ENCODE data around the gene SAP130. TPM values are rescaled to one million over a fixed set of nuclear protein-coding genes. Genes with fewer than 3 reads are reported as not detected.

The SAP130 gene
- total RNA-seq, 1 donor from 2014 or later: 28.5 TPM

- peaks cover 33% of the 10 kb centered on the region for H3K36me3 Mint-ChIP-seq (ENCODE audit: unreplicated experiment)
- DNase-seq: no peak
- H3K4me1 Mint-ChIP-seq (ENCODE audit: low read depth, unreplicated experiment): no peaks in the 10 kb centered on the region
- no peak overlapping the region for H3K27ac Mint-ChIP-seq (ENCODE audit: unreplicated experiment)
- no peak overlapping the region for H3K4me3 Mint-ChIP-seq (ENCODE audit: unreplicated experiment)
- TF ChIP-seq CTCF (IDR thresholded peaks at IDR 0.05; ENCODE audit: partially characterized antibody, unreplicated experiment): no peak
- peaks cover 5% of the 10 kb centered on the region for H3K27me3 Mint-ChIP-seq (ENCODE audit: unreplicated experiment)
- peaks cover 20% of the 10 kb centered on the region for H3K9me3 Mint-ChIP-seq (ENCODE audit: unreplicated experiment)
These were observed 10.6 kb upstream of the SAP130 start for GRCh38 chr2:128038411-128038810.

- DNase-seq: no peak
- no peak for TF ChIP-seq CTCF (IDR thresholded peaks at IDR 0.05; ENCODE audit: partially characterized antibody, unreplicated experiment)
- H3K4me3 Mint-ChIP-seq (ENCODE audit: unreplicated experiment): no peak overlapping the region
- H3K36me3 Mint-ChIP-seq (ENCODE audit: unreplicated experiment): peaks cover 32% of the 10 kb centered on the region
- H3K4me1 Mint-ChIP-seq (ENCODE audit: low read depth, unreplicated experiment): no peaks in the 10 kb centered on the region
- H3K27ac Mint-ChIP-seq (ENCODE audit: unreplicated experiment): no peak overlapping the region
- peaks cover 20% of the 10 kb centered on the region for H3K9me3 Mint-ChIP-seq (ENCODE audit: unreplicated experiment)
- H3K27me3 Mint-ChIP-seq (ENCODE audit: unreplicated experiment): peaks cover 5% of the 10 kb centered on the region
These were observed 9.8 kb upstream of the SAP130 start for GRCh38 chr2:128037649-128038048.

GRCh38 chr2:128036748-128037607, 9.1 kb upstream of the SAP130 start:
- Mint-ChIP-seq H3K4me1 (ENCODE audit: low read depth, unreplicated experiment) (no peaks in the 10 kb centered on the region), H3K36me3 (ENCODE audit: unreplicated experiment) (peaks cover 30% of the 10 kb centered on the region), H3K27me3 (ENCODE audit: unreplicated experiment) (peaks cover 5% of the 10 kb centered on the region), H3K27ac (ENCODE audit: unreplicated experiment) (no peak overlapping the region), H3K4me3 (ENCODE audit: unreplicated experiment) (no peak overlapping the region), H3K9me3 (ENCODE audit: unreplicated experiment) (peaks cover 17% of the 10 kb centered on the region)
- DNase-seq: no peak
- no peak for TF ChIP-seq CTCF (IDR thresholded peaks at IDR 0.05; ENCODE audit: partially characterized antibody, unreplicated experiment)

- Mint-ChIP-seq H3K27me3 (ENCODE audit: unreplicated experiment) (peaks cover 13% of the 10 kb centered on the region), H3K27ac (ENCODE audit: unreplicated experiment) (no peak overlapping the region), H3K9me3 (ENCODE audit: unreplicated experiment) (peaks cover 9% of the 10 kb centered on the region), H3K4me1 (ENCODE audit: low read depth, unreplicated experiment) (no peaks in the 10 kb centered on the region), H3K36me3 (ENCODE audit: unreplicated experiment) (peaks cover 16% of the 10 kb centered on the region), H3K4me3 (ENCODE audit: unreplicated experiment) (no peak overlapping the region)
- no peak for DNase-seq
- TF ChIP-seq CTCF (IDR thresholded peaks at IDR 0.05; ENCODE audit: partially characterized antibody, unreplicated experiment): no peak
These were observed 4.2 kb upstream of the SAP130 start for GRCh38 chr2:128032092-128032491.

- no peak for TF ChIP-seq CTCF (IDR thresholded peaks at IDR 0.05; ENCODE audit: partially characterized antibody, unreplicated experiment)
- peak overlapping the region; percentile 85 for H3K4me3 Mint-ChIP-seq (ENCODE audit: unreplicated experiment)
- H3K27ac Mint-ChIP-seq (ENCODE audit: unreplicated experiment): peak overlapping the region; percentile 43
- DNase-seq: no peak
- H3K9me3 Mint-ChIP-seq (ENCODE audit: unreplicated experiment): peaks cover 6% of the 10 kb centered on the region
- no peaks in the 10 kb centered on the region for H3K4me1 Mint-ChIP-seq (ENCODE audit: low read depth, unreplicated experiment)
- H3K36me3 Mint-ChIP-seq (ENCODE audit: unreplicated experiment): peaks cover 6% of the 10 kb centered on the region
- peaks cover 11% of the 10 kb centered on the region for H3K27me3 Mint-ChIP-seq (ENCODE audit: unreplicated experiment)
These were observed 802 bp upstream of the SAP130 start for GRCh38 chr2:128028668-128029054.

Data from glutamatergic neuron (in vitro differentiated cells).